SK-N-SH treated with all-trans-retinoic acid at 6 μM for 48 hours (cell line): ENCODE data around the gene KCNG2.

Experiments used
- ARNTL ChIP-seq: fragments of 450-650 bp; formaldehyde crosslinking; IDR thresholded peaks from 2 replicates; pipeline ENCODE4 v1.5.0; 2020; ENCODE audit warnings: low read depth, mild to moderate bottlenecking, moderate library complexity, borderline replicate concordance
- CSRNP3 ChIP-seq: fragments of 250-450 bp; sonication (Bioruptor Pico); IDR thresholded peaks from 2 replicates; pipeline ENCODE4 v1.5.1; 2021; ENCODE audit warnings: mild to moderate bottlenecking, moderate library complexity
- PPARA ChIP-seq: fragments of 250-450 bp; sonication (Bioruptor Pico); IDR thresholded peaks from 2 replicates; pipeline ENCODE4 v1.5.0; 2020; ENCODE audit warnings: mild to moderate bottlenecking, borderline replicate concordance
- ZC3H10 ChIP-seq: fragments of 250-450 bp; sonication (Bioruptor Pico); IDR thresholded peaks from 2 replicates; pipeline ENCODE4 v1.5.1; 2021; ENCODE audit warnings: mild to moderate bottlenecking, moderate library complexity
- ZNF565 ChIP-seq: fragments of 450-650 bp; formaldehyde crosslinking; conservative IDR thresholded peaks from 2 replicates; pipeline ENCODE4 v1.5.0; 2020; ENCODE audit warnings: low read depth, mild to moderate bottlenecking, moderate library complexity
- TF ChIP-seq, protein P1 (sequence below): fragments of 250-450 bp; sonication (Bioruptor Pico); IDR thresholded peaks from 2 replicates; pipeline ENCODE4 v1.8.0; 2021; ENCODE audit warnings: low read depth, mild to moderate bottlenecking, moderate library complexity, borderline replicate concordance

- TF ChIP-seq, protein P1, sequence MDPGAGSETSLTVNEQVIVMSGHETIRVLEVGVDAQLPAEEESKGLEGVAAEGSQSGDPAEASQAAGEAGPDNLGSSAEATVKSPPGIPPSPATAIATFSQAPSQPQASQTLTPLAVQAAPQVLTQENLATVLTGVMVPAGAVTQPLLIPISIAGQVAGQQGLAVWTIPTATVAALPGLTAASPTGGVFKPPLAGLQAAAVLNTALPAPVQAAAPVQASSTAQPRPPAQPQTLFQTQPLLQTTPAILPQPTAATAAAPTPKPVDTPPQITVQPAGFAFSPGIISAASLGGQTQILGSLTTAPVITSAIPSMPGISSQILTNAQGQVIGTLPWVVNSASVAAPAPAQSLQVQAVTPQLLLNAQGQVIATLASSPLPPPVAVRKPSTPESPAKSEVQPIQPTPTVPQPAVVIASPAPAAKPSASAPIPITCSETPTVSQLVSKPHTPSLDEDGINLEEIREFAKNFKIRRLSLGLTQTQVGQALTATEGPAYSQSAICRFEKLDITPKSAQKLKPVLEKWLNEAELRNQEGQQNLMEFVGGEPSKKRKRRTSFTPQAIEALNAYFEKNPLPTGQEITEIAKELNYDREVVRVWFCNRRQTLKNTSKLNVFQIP (CRISPR knock-in tag), result no peak
- TF ChIP-seq PPARA (no peak), ZNF565 (CRISPR knock-in tag) (no peak), ZC3H10 (CRISPR knock-in tag) (no peak), ARNTL (no peak), CSRNP3 (CRISPR knock-in tag) (no peak)
Observed at GRCh38 chr18:79812052-79812451, 14.3 kb downstream of the KCNG2 start.
